Activated naive CD4-positive, alpha-beta T cell treated with anti-CD3 and anti-CD28 coated beads, Interleukin-2, amount 50 U/mL, for 72 hours (primary cell): ENCODE measurements around the gene INO80C. TPM values are rescaled to one million over a fixed set of nuclear protein-coding genes. Genes with fewer than 3 reads are reported as not detected.
A peak's percentile ranks its signal among the peaks of the same experiment; 100 is the strongest.
"Not testable (repeated sequence)": the region's sequence is repeated elsewhere in the genome, so short reads cannot be mapped to it uniquely, and the experiment has no call there.

ENCODE experiments used
- ATAC-seq, 2 donors: fragments of 150-1000 bp; cut with Tn5 transposase; 2 replicates each; pipeline ENCODE4 v1.10.0; 2021; ENCODE audit warnings: mild to moderate bottlenecking in 2 of 2, moderate library complexity in 2 of 2
- DNase-seq, 2 donors: peaks; one replicate each; pipeline ENCODE4 v3.0.0; 2021 to 2022; ENCODE audit warnings: low spot score in 2 of 2
- H3K27ac Mint-ChIP-seq, 2 donors: one replicate each; pipeline ENCODE4 v1.8.0; 2022; ENCODE audit warnings: mild to moderate bottlenecking in 2 of 2, mixed read lengths in 2 of 2
- H3K36me3 Mint-ChIP-seq, 2 donors: one replicate each; pipeline ENCODE4 v1.8.0; 2022; ENCODE audit warnings: mixed read lengths in 2 of 2
- H3K9me3 Mint-ChIP-seq, 2 donors: one replicate each; pipeline ENCODE4 v1.8.0; 2022; ENCODE audit warnings: mixed read lengths in 2 of 2
- total RNA-seq, 2 donors: library from RNA; stranded (reverse); gene quantifications; one replicate each; pipeline ENCODE4 v1.2.3, GENCODE V29; 2022

Gene INO80C
- total RNA-seq, 2 donors from 2014 or later = 14.6 to 36.9 TPM

- DNase-seq (no peak), ATAC-seq (peak in 1 of 2 donors; percentile 47)
- Mint-ChIP-seq H3K9me3 (no peaks in the 10 kb centered on the region), H3K36me3 (no peaks in the 10 kb centered on the region), H3K27ac (no peak overlapping the region)
Observed at GRCh38 chr18:35458677-35459441, 38.9 kb downstream of the INO80C start.

GRCh38 chr18:35458271-35458670 lies 39.5 kb downstream of the INO80C start:
- Mint-ChIP-seq H3K27ac (peak overlapping the region in 1 of 2 donors; percentile 39), H3K9me3 (no peaks in the 10 kb centered on the region)
- no peak for ATAC-seq

GRCh38 chr18:35457140-35457704 lies 40.5 kb downstream of the INO80C start:
- no peaks in the 10 kb centered on the region for H3K36me3 Mint-ChIP-seq
- DNase-seq = no peak
- ATAC-seq = no peak
- no peak overlapping the region for H3K27ac Mint-ChIP-seq
- H3K9me3 Mint-ChIP-seq = no peaks in the 10 kb centered on the region

More at GRCh38 chr18:35458271-35458670, 39.5 kb downstream of the INO80C start:
- DNase-seq = no peak
- no peaks in the 10 kb centered on the region for H3K36me3 Mint-ChIP-seq

GRCh38 chr18:35455926-35456763 lies 41.6 kb downstream of the INO80C start:
- Mint-ChIP-seq H3K27ac (peak overlapping the region in 1 of 2 donors; percentile 52), H3K36me3 (no peaks in the 10 kb centered on the region), H3K9me3 (peaks cover 3 to 5% of the 10 kb centered on the region in 2 donors)
- ATAC-seq (no peak), DNase-seq (no peak)

GRCh38 chr18:35454803-35455202 lies 43.0 kb downstream of the INO80C start:
- Mint-ChIP-seq H3K27ac (no peak overlapping the region), H3K9me3 (peaks cover 6 to 7% of the 10 kb centered on the region in 2 donors), H3K36me3 (no peaks in the 10 kb centered on the region)
- ATAC-seq (no peak), DNase-seq (no peak)

- DNase-seq, H3K36me3 Mint-ChIP-seq, H3K27ac Mint-ChIP-seq, ATAC-seq, H3K9me3 Mint-ChIP-seq: not testable (repeated sequence)
Observed at GRCh38 chr18:35453065-35453464, 44.7 kb downstream of the INO80C start.

DNA sequence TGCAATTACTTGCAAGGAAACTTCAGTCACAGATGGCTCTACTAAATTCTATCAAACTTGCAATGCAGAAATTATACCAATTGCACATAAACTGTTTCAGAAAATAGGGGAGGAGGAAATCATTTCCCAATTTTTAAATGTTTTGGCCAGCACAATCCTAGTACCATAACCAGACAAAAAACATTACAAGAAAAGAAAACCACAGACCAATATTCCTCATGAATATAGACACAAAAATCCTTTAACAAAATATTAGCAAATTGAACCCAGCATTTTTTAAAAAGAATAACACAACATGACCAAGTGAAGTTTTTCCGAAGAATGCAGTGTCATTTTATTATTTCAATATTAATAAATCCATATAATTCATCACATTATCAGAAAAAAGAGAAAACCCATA lies 45.8 kb downstream of the INO80C start:
- Mint-ChIP-seq H3K9me3 (peaks cover 6 to 7% of the 10 kb centered on the region in 2 donors), H3K27ac (no peak overlapping the region), H3K36me3 (no peaks in the 10 kb centered on the region)
- ATAC-seq = no peak
- DNase-seq = no peak

DNA sequence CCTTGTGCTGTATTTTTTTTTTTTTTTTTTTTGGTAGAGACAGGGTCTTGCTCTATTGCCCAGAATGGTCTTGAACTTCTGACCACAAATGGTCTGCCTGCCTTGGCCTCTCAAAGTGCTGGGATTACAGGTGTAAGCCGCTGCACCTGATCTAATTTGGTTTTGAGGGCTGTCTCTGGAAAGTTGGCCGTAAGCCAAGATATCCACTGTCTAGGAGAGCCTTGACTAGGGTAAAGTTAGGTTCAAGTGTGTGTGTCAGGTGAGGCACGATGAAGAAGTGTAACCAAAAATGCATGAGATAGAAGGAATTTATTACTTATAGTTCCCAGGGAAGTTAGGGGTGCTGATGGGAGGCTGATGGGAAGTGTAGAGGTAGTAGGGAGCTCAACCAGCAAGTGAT lies 46.7 kb downstream of the INO80C start:
- no peak for ATAC-seq
- DNase-seq = no peak
- H3K27ac Mint-ChIP-seq = no peak overlapping the region
- H3K36me3 Mint-ChIP-seq = no peaks in the 10 kb centered on the region
- peaks cover 6 to 7% of the 10 kb centered on the region in 2 donors for H3K9me3 Mint-ChIP-seq

DNA sequence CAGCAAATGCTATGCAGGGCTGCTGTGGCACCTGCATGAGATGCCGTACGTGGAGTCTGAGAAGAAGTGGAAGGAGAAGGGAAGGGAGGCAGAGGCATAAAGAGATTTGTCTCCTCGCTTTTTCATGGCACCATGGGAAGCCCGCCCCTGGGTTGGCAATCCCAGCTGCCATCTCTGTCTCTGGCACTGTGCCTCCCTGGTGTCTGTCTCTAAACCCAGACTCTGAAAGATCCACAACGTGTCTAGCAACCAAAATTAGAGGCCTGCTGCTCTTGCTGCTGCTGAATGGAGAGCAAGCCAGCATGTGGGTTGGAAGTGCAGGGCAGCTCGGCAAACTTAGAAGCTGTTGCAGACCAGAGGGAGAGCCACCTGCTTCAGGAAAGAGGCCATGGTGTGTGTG lies 53.1 kb downstream of the INO80C start:
- no peak overlapping the region for H3K27ac Mint-ChIP-seq
- DNase-seq = no peak
- ATAC-seq = no peak
- H3K9me3 Mint-ChIP-seq = no peaks in the 10 kb centered on the region
- no peaks in the 10 kb centered on the region for H3K36me3 Mint-ChIP-seq

DNA sequence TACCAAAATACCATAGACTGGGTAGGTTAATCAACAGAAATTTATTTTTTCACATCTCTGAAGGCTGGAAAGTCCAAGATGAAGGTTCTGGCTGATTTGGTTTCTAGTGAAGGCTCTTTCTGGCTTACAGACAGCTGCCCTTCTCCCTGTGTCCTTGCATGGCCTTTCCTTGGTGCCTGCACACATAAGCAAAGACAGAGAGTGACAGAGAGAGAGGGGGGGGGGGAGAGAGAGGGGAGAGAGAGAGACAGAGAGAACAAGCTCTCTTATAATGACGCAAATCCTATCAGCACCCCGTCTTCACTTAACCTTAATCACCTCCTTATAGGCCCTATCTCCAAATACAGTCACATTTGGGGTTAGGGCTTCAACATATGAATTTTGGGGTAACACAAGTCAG lies 53.9 kb downstream of the INO80C start:
- DNase-seq (no peak), ATAC-seq (no peak)
- no peaks in the 10 kb centered on the region for H3K36me3 Mint-ChIP-seq
- H3K9me3 Mint-ChIP-seq = no peaks in the 10 kb centered on the region
- H3K27ac Mint-ChIP-seq = no peak overlapping the region

- DNase-seq (no peak), ATAC-seq (no peak)
- Mint-ChIP-seq H3K36me3 (no peaks in the 10 kb centered on the region), H3K9me3 (no peaks in the 10 kb centered on the region), H3K27ac (no peak overlapping the region)
Observed at GRCh38 chr18:35443434-35443833, 54.3 kb downstream of the INO80C start.

- ATAC-seq (no peak), DNase-seq (no peak)
- Mint-ChIP-seq H3K9me3 (no peaks in the 10 kb centered on the region), H3K36me3 (no peaks in the 10 kb centered on the region), H3K27ac (no peak overlapping the region)
Observed at GRCh38 chr18:35442701-35443100, 55.1 kb downstream of the INO80C start.

DNA sequence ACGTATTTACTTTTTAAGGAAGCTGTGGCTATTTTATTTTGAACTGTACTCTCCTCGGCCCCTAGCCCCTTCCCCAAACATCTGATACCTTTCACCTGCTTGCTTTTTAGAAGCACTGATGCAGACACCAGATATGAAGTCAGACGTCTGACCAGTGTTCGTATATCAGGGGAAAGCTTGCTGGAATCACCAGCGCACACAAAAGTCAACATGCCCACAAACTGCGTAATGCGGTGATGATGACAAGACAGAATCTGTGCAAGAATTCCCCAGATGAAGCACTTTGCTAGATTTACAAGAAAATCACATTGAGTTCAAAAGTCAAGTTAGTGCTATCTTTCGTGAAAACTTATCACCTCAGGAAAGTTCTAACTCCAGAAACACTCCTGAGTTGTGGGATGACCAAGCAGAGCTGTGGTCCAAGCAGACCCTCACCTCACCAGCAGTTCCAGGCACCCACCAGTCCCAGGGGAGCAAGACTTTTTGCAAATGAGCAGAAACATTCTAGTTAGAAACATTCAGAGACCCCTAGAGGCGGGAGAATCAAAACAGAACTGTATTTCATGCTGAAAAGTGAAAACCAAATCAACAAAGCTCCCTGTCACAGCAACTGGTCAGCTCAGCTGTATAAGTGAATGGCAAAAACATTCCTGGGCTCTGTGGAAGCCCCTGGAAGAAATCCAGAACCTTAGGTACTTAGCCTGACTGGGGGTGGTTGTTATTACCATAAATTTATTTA lies 55.7 kb downstream of the INO80C start:
- no peak for DNase-seq
- Mint-ChIP-seq H3K9me3 (no peaks in the 10 kb centered on the region), H3K27ac (no peak overlapping the region), H3K36me3 (no peaks in the 10 kb centered on the region)
- no peak for ATAC-seq

GRCh38 chr18:35438480-35439234 lies 59.1 kb downstream of the INO80C start:
- ATAC-seq (no peak), DNase-seq (no peak)
- H3K9me3 Mint-ChIP-seq = peaks cover 4 to 6% of the 10 kb centered on the region in 2 donors
- H3K27ac Mint-ChIP-seq = no peak overlapping the region
- H3K36me3 Mint-ChIP-seq = peaks cover 6 to 7% of the 10 kb centered on the region in 2 donors

DNA sequence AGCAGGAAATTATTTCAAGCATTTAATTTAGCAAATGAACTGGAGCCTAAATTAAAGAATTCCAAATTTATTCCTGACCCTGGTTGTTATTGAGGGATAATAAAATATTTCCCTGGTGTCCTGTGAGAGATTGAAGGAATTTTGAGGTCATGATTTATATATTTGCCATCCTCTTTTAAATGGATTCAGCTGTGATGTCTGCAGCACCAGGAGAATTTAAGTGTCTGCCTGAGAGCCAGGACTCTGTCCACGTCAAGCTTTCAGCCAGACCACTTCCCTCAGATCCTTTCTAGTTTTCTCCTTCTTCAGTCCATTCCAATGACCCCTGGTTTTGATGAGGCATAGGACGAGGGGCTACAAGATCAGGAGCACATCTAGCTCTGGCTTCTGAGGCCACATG lies 59.9 kb downstream of the INO80C start:
- Mint-ChIP-seq H3K9me3 (peaks cover 4 to 6% of the 10 kb centered on the region in 2 donors), H3K27ac (no peak overlapping the region), H3K36me3 (peaks cover 6 to 7% of the 10 kb centered on the region in 2 donors)
- no peak for DNase-seq
- ATAC-seq = no peak

GRCh38 chr18:35436076-35436649 lies 61.6 kb downstream of the INO80C start:
- ATAC-seq (no peak), DNase-seq (no peak)
- Mint-ChIP-seq H3K9me3 (peaks cover 4 to 6% of the 10 kb centered on the region in 2 donors), H3K27ac (no peak overlapping the region), H3K36me3 (peaks cover 6 to 7% of the 10 kb centered on the region in 2 donors)
